ENCODE data around the gene CKAP2L. TPM values are rescaled to one million over a fixed set of nuclear protein-coding genes. Genes with fewer than 3 reads are reported as not detected.

Gene CKAP2L
- total and polyA plus RNA-seq, 9 of the 15 experiments (the other 6 are each of a cell fraction or from before 2014, with no cell fraction given) = 10.4 to 21.9 (median 14.2) TPM

GRCh38 chr2:112794131-112794733, 29.8 kb upstream of the CKAP2L start (continued):
- TF ChIP-seq, protein P1, sequence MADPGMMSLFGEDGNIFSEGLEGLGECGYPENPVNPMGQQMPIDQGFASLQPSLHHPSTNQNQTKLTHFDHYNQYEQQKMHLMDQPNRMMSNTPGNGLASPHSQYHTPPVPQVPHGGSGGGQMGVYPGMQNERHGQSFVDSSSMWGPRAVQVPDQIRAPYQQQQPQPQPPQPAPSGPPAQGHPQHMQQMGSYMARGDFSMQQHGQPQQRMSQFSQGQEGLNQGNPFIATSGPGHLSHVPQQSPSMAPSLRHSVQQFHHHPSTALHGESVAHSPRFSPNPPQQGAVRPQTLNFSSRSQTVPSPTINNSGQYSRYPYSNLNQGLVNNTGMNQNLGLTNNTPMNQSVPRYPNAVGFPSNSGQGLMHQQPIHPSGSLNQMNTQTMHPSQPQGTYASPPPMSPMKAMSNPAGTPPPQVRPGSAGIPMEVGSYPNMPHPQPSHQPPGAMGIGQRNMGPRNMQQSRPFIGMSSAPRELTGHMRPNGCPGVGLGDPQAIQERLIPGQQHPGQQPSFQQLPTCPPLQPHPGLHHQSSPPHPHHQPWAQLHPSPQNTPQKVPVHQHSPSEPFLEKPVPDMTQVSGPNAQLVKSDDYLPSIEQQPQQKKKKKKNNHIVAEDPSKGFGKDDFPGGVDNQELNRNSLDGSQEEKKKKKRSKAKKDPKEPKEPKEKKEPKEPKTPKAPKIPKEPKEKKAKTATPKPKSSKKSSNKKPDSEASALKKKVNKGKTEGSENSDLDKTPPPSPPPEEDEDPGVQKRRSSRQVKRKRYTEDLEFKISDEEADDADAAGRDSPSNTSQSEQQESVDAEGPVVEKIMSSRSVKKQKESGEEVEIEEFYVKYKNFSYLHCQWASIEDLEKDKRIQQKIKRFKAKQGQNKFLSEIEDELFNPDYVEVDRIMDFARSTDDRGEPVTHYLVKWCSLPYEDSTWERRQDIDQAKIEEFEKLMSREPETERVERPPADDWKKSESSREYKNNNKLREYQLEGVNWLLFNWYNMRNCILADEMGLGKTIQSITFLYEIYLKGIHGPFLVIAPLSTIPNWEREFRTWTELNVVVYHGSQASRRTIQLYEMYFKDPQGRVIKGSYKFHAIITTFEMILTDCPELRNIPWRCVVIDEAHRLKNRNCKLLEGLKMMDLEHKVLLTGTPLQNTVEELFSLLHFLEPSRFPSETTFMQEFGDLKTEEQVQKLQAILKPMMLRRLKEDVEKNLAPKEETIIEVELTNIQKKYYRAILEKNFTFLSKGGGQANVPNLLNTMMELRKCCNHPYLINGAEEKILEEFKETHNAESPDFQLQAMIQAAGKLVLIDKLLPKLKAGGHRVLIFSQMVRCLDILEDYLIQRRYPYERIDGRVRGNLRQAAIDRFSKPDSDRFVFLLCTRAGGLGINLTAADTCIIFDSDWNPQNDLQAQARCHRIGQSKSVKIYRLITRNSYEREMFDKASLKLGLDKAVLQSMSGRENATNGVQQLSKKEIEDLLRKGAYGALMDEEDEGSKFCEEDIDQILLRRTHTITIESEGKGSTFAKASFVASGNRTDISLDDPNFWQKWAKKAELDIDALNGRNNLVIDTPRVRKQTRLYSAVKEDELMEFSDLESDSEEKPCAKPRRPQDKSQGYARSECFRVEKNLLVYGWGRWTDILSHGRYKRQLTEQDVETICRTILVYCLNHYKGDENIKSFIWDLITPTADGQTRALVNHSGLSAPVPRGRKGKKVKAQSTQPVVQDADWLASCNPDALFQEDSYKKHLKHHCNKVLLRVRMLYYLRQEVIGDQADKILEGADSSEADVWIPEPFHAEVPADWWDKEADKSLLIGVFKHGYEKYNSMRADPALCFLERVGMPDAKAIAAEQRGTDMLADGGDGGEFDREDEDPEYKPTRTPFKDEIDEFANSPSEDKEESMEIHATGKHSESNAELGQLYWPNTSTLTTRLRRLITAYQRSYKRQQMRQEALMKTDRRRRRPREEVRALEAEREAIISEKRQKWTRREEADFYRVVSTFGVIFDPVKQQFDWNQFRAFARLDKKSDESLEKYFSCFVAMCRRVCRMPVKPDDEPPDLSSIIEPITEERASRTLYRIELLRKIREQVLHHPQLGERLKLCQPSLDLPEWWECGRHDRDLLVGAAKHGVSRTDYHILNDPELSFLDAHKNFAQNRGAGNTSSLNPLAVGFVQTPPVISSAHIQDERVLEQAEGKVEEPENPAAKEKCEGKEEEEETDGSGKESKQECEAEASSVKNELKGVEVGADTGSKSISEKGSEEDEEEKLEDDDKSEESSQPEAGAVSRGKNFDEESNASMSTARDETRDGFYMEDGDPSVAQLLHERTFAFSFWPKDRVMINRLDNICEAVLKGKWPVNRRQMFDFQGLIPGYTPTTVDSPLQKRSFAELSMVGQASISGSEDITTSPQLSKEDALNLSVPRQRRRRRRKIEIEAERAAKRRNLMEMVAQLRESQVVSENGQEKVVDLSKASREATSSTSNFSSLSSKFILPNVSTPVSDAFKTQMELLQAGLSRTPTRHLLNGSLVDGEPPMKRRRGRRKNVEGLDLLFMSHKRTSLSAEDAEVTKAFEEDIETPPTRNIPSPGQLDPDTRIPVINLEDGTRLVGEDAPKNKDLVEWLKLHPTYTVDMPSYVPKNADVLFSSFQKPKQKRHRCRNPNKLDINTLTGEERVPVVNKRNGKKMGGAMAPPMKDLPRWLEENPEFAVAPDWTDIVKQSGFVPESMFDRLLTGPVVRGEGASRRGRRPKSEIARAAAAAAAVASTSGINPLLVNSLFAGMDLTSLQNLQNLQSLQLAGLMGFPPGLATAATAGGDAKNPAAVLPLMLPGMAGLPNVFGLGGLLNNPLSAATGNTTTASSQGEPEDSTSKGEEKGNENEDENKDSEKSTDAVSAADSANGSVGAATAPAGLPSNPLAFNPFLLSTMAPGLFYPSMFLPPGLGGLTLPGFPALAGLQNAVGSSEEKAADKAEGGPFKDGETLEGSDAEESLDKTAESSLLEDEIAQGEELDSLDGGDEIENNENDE (IDR thresholded peaks at IDR 0.05; ENCODE audit: low read depth, low read length) = no peak
- TF ChIP-seq HIVEP1 (CRISPR knock-in tag; IDR thresholded peaks at IDR 0.05) (0 out of 2 replicates have a peak, but pooled peaks have one; percentile 10), ZNF146 (CRISPR knock-in tag; IDR thresholded peaks at IDR 0.05; ENCODE audit: unreplicated experiment) (no peak), NCOA6 (IDR thresholded peaks at IDR 0.05) (no peak), TAF15 (IDR thresholded peaks at IDR 0.05; ENCODE audit: low read depth, low read length) (no peak), NR2C1 (IDR thresholded peaks at IDR 0.05) (peak; percentile 58), NR2C1 (tag; IDR thresholded peaks at IDR 0.05) (peak; percentile 72), NCOA4 (IDR thresholded peaks at IDR 0.05; ENCODE audit: partially characterized antibody) (no peak), BCLAF1 (IDR thresholded peaks at IDR 0.05; ENCODE audit: borderline replicate concordance in 1 of 2, control insufficient read depth in 1 of 2, low read depth in 2 of 2, low read length in 1 of 2) (no peak), JUN (IDR thresholded peaks at IDR 0.05; ENCODE audit: borderline replicate concordance, low read depth, low read length) (peak; percentile 90), JUN (CRISPR knock-in tag; IDR thresholded peaks at IDR 0.05; ENCODE audit: borderline replicate concordance) (no peak), ZNF134 (CRISPR knock-in tag; conservative IDR thresholded peaks at IDR 0.05) (no peak)
- TF ChIP-seq, protein P2, sequence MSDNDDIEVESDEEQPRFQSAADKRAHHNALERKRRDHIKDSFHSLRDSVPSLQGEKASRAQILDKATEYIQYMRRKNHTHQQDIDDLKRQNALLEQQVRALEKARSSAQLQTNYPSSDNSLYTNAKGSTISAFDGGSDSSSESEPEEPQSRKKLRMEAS (CRISPR knock-in tag; IDR thresholded peaks at IDR 0.05) = peak; percentile 80
